Activated naive CD4-positive, alpha-beta T cell treated with anti-CD3 and anti-CD28 coated beads, Interleukin-2, amount 50 U/mL, for 72 hours (primary cell): ENCODE results near the gene ZBTB5. TPM values are rescaled to one million over a fixed set of nuclear protein-coding genes. Genes with fewer than 3 reads are reported as not detected.
"Not testable (repeated sequence)": the region's sequence is repeated elsewhere in the genome, so short reads cannot be mapped to it uniquely, and the experiment has no call there.

Source experiments
- ATAC-seq, 2 donors: fragments of 150-1000 bp; cut with Tn5 transposase; 2 replicates each; pipeline ENCODE4 v1.10.0; 2021; ENCODE audit warnings: mild to moderate bottlenecking in 2 of 2, moderate library complexity in 2 of 2
- DNase-seq, 2 donors: peaks; one replicate each; pipeline ENCODE4 v3.0.0; 2021 to 2022; ENCODE audit warnings: low spot score in 2 of 2
- H3K27ac Mint-ChIP-seq, 2 donors: one replicate each; pipeline ENCODE4 v1.8.0; 2022; ENCODE audit warnings: mild to moderate bottlenecking in 2 of 2, mixed read lengths in 2 of 2
- H3K36me3 Mint-ChIP-seq, 2 donors: one replicate each; pipeline ENCODE4 v1.8.0; 2022; ENCODE audit warnings: mixed read lengths in 2 of 2
- H3K9me3 Mint-ChIP-seq, 2 donors: one replicate each; pipeline ENCODE4 v1.8.0; 2022; ENCODE audit warnings: mixed read lengths in 2 of 2
- total RNA-seq, 2 donors: library from RNA; stranded (reverse); gene quantifications; one replicate each; pipeline ENCODE4 v1.2.3, GENCODE V29; 2022

The ZBTB5 gene
- total RNA-seq, 2 donors from 2014 or later, result 10.6 to 25.6 TPM

DNA sequence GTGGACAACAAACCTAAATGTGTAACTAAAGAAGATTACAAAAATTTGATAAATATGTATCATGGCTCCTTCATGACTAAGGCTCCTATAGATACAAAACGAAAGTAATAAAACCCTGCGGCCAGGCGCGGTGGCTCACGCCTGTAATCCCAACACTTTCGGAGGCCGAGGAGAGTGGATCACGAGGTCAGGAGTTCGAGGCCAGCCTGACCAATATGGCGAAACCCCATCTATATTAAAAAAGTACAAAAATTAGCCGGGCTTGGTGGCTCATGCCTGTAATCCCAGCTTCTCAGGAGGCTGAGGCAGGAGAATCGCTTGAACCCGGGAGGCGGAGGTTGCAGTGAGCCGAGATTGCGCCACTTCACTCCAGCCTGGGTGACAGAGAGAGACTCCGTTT is 2.3 kb upstream of the ZBTB5 start:
- not testable (repeated sequence) for DNase-seq, H3K9me3 Mint-ChIP-seq, H3K27ac Mint-ChIP-seq, ATAC-seq
- peaks cover 16 to 24% of the 10 kb centered on the region in 2 donors for H3K36me3 Mint-ChIP-seq

- Mint-ChIP-seq H3K27ac (peak overlapping the region; percentile 99), H3K36me3 (peaks cover 16 to 22% of the 10 kb centered on the region in 2 donors), H3K9me3 (no peaks in the 10 kb centered on the region)
- DNase-seq (peak; percentile 27 to 62), ATAC-seq (peak; percentile 5 to 17)
These were observed 923 bp upstream of the ZBTB5 start for GRCh38 chr9:37466037-37466709.

- peak overlapping the region; percentile 99 for H3K27ac Mint-ChIP-seq
These were observed 613 bp downstream of the ZBTB5 start for GRCh38 chr9:37464426-37465248.

DNA sequence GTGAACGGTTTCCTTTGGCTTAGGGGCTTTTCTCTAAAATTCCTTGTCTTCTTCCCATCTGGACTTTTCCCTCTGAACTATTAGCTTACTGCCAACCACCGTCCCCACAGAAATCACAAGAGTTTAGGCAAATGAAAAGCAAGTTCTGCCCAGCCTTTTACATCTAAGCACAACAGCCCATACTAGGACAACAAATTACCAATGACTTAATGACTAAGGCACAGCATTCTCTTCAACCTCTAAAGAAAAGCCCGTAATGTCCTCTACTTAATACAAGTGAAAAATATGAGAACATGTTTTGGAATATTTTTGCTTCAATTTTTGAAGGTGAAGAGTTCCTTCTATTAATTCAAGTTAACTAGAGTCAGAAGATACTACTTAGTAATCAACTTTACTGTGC is 1.2 kb downstream of the ZBTB5 start:
- Mint-ChIP-seq H3K27ac (peak overlapping the region; percentile 99), H3K9me3 (no peaks in the 10 kb centered on the region), H3K36me3 (peaks cover 16 to 27% of the 10 kb centered on the region in 2 donors)
- no peak for DNase-seq
- ATAC-seq, result no peak

More at GRCh38 chr9:37464426-37465248, 613 bp downstream of the ZBTB5 start:
- DNase-seq (peak in 1 of 2 donors; percentile 65), ATAC-seq (peak; percentile 43 to 66)
- H3K36me3 Mint-ChIP-seq, result peaks cover 16 to 27% of the 10 kb centered on the region in 2 donors
- no peaks in the 10 kb centered on the region for H3K9me3 Mint-ChIP-seq

DNA sequence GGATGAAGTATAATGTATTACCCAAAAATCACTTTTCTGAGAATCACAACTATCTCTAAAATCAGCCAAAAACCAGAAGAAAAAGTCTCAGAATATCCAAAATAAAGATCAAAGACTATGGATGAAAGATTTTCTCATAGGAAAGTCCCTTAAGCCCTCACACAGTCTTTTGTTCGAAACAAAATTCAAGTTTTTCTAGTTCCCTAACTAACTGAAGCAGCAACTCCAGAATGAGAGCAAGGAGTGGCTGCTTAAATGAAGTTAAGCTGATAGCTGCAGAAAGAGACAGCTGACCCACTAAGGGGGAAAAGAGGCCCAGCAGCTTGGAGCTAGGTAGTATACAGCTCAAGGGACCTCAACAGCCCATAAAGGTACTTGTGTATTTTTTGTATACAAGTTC is 8.4 kb downstream of the ZBTB5 start:
- ATAC-seq (no peak), DNase-seq (no peak)
- no peaks in the 10 kb centered on the region for H3K9me3 Mint-ChIP-seq
- peak overlapping the region in 1 of 2 donors; percentile 77 for H3K27ac Mint-ChIP-seq
- H3K36me3 Mint-ChIP-seq, result peaks cover 0 to 4% of the 10 kb centered on the region in 2 donors

GRCh38 chr9:37455884-37456647 is 9.2 kb downstream of the ZBTB5 start:
- H3K36me3 Mint-ChIP-seq, result peaks cover 0 to 4% of the 10 kb centered on the region in 2 donors
- H3K9me3 Mint-ChIP-seq, result no peaks in the 10 kb centered on the region
- DNase-seq (no peak), ATAC-seq (peak in 1 of 2 donors; percentile 24)
- peak overlapping the region in 1 of 2 donors; percentile 77 for H3K27ac Mint-ChIP-seq

DNA sequence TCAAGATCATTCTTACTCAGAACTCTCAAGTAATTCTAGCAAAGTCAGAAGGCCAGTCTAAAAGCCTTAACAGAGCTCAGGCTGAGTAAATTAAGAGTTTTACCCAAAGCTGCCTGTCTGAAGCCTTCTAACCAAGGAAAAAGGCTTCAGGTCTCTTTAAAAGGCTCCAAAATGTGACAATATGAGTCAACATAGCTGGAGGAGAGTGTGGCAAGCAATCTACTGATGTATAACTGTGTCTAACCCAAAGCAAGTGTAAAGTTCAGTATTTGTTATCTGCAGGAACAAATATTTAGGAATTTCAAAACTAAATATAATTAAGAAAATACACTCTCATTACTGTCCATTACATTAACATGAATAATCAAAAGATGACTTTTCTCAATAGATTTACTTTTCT is 11.0 kb downstream of the ZBTB5 start:
- no peaks in the 10 kb centered on the region for H3K9me3 Mint-ChIP-seq
- DNase-seq (no peak), ATAC-seq (no peak)
- no peak overlapping the region for H3K27ac Mint-ChIP-seq
- H3K36me3 Mint-ChIP-seq, result peaks cover 0 to 8% of the 10 kb centered on the region in 2 donors

GRCh38 chr9:37453827-37454226 is 11.4 kb downstream of the ZBTB5 start:
- Mint-ChIP-seq H3K27ac (no peak overlapping the region), H3K9me3 (no peaks in the 10 kb centered on the region), H3K36me3 (peaks cover 0 to 8% of the 10 kb centered on the region in 2 donors)
- no peak for ATAC-seq
- DNase-seq, result no peak

DNA sequence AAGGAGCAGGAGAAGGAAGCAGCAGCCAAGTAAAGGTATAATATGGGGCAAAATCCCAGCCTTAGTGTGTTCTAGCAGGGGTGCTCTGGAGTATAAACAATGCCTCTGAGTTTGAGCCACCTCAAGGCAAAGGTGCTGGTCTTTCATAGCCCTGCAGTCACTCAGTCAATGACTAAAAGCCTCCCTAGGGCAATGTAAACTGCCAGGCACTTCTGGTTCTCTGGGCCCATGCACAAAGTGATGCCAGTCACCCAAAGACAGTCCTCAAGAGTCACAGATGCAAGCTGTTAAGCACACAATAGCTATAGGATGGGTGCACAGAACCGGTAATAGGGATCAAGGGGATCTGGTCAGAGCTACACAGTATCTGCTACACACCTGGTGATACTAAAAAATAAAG is 12.6 kb downstream of the ZBTB5 start:
- DNase-seq (no peak), ATAC-seq (no peak)
- Mint-ChIP-seq H3K9me3 (no peaks in the 10 kb centered on the region), H3K27ac (no peak overlapping the region), H3K36me3 (peaks cover 0 to 14% of the 10 kb centered on the region in 2 donors)

DNA sequence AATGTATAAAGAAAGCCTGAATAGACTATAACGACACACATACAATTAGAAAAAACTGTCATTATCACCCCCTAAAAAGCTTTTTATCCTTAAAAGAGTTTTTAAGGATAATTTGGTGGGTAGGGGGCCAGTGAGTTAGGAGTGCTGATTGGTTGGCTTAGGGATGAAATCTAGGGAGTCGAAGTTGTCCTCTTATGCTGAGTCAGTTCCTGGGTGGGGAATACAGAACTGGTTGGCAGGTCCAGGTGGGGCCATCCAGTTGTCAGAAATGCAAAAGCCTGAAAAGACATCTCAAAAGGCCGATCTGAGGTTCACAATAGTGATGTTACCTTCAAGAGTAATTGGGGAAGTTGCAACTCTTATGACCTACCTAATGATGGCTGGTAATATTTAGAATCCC is 13.6 kb downstream of the ZBTB5 start:
- H3K36me3 Mint-ChIP-seq, result peaks cover 0 to 14% of the 10 kb centered on the region in 2 donors
- no peaks in the 10 kb centered on the region for H3K9me3 Mint-ChIP-seq
- no peak overlapping the region for H3K27ac Mint-ChIP-seq
- ATAC-seq, result no peak
- no peak for DNase-seq

- no peak overlapping the region for H3K27ac Mint-ChIP-seq
- ATAC-seq (no peak), DNase-seq (no peak)
- peaks cover 0 to 14% of the 10 kb centered on the region in 2 donors for H3K36me3 Mint-ChIP-seq
- no peaks in the 10 kb centered on the region for H3K9me3 Mint-ChIP-seq
These were observed 15.2 kb downstream of the ZBTB5 start for GRCh38 chr9:37449862-37450632.

- Mint-ChIP-seq H3K36me3 (peaks cover 0 to 17% of the 10 kb centered on the region in 2 donors), H3K9me3 (no peaks in the 10 kb centered on the region), H3K27ac (peak overlapping the region in 1 of 2 donors; percentile 7)
- ATAC-seq (peak in 1 of 2 donors; percentile 29), DNase-seq (no peak)
These were observed 18.1 kb downstream of the ZBTB5 start for GRCh38 chr9:37447111-37447510.

GRCh38 chr9:37446401-37446800 is 18.8 kb downstream of the ZBTB5 start:
- no peak for DNase-seq
- H3K9me3 Mint-ChIP-seq, result no peaks in the 10 kb centered on the region
- peaks cover 3 to 23% of the 10 kb centered on the region in 2 donors for H3K36me3 Mint-ChIP-seq
- H3K27ac Mint-ChIP-seq, result peak overlapping the region in 1 of 2 donors; percentile 7
- no peak for ATAC-seq

DNA sequence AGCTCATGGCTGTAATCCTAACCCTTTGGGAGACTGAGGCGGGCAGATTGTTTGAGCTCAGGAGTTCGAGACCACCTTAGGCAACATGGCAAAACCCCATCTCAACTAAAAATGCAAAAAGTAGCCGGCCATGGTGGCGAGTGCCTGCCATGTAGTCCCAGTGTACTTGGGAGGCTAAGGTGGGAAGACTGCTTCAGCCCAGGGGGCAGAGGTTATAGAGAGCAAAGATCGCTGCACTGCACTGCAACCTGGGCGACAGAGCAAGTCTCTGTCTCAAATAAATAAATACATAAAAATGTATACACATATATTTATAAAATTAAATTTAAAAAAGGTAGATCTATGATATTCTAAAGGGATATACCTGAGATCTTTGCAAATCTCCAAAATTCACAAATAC is 19.4 kb downstream of the ZBTB5 start:
- Mint-ChIP-seq H3K27ac (no peak overlapping the region), H3K36me3 (peaks cover 5 to 23% of the 10 kb centered on the region in 2 donors), H3K9me3 (no peaks in the 10 kb centered on the region)
- DNase-seq (no peak), ATAC-seq (no peak)

- Mint-ChIP-seq H3K9me3 (no peaks in the 10 kb centered on the region), H3K36me3 (peaks cover 5 to 19% of the 10 kb centered on the region in 2 donors), H3K27ac (peak overlapping the region; percentile 45 to 49)
- ATAC-seq, result no peak
- DNase-seq, result no peak
These were observed 20.4 kb downstream of the ZBTB5 start for GRCh38 chr9:37444890-37445289.

- H3K9me3 Mint-ChIP-seq, result no peaks in the 10 kb centered on the region
- H3K36me3 Mint-ChIP-seq, result peaks cover 5 to 14% of the 10 kb centered on the region in 2 donors
- DNase-seq (no peak), ATAC-seq (no peak)
- peak overlapping the region in 1 of 2 donors; percentile 50 for H3K27ac Mint-ChIP-seq
These were observed 21.7 kb downstream of the ZBTB5 start for GRCh38 chr9:37443566-37443965.
